H9 (cell line): ENCODE results near the gene PCDHGA10. TPM values are rescaled to one million over a fixed set of nuclear protein-coding genes. Genes with fewer than 3 reads are reported as not detected.

ENCODE experiments used
- DNase-seq: peaks from one replicate; pipeline ENCODE4 v3.0.0-alpha.2; 2017
- H2AFZ ChIP-seq: one replicate; pipeline ENCODE4 v1.6.1; 2013; ENCODE audit warnings: mild to moderate bottlenecking, low read length, control low read depth, moderate library complexity
- H2AK5ac ChIP-seq: 2 replicates; pipeline ENCODE4 v1.6.1; 2013; ENCODE audit warnings: low read length, control low read depth, mixed read lengths; ENCODE audit not compliant: insufficient read length
- H2BK120ac ChIP-seq: one replicate; pipeline ENCODE4 v1.6.1; 2013; ENCODE audit warnings: low read depth, mild to moderate bottlenecking, low read length, control low read depth, inconsistent platforms; ENCODE audit not compliant: poor library complexity, severe bottlenecking
- H2BK12ac ChIP-seq: 2 replicates; pipeline ENCODE4 v1.6.1; 2013; ENCODE audit warnings: low read length, control low read depth, mixed read lengths, low read depth; ENCODE audit not compliant: insufficient read length
- H2BK15ac ChIP-seq: 2 replicates; pipeline ENCODE4 v1.6.1; 2013; ENCODE audit warnings: low read depth, low read length, control low read depth
- H2BK20ac ChIP-seq: one replicate; pipeline ENCODE4 v1.6.1; 2013; ENCODE audit warnings: low read depth, mild to moderate bottlenecking, low read length, control low read depth, inconsistent platforms; ENCODE audit not compliant: poor library complexity, severe bottlenecking
- H2BK5ac ChIP-seq: 2 replicates; pipeline ENCODE4 v1.6.1; 2013; ENCODE audit warnings: low read length, control low read depth, mixed read lengths; ENCODE audit not compliant: insufficient read length
- H3K14ac ChIP-seq: 2 replicates; pipeline ENCODE4 v1.6.1; 2013; ENCODE audit warnings: low read length, control low read depth; ENCODE audit not compliant: insufficient read depth
- H3K18ac ChIP-seq: 2 replicates; pipeline ENCODE4 v1.6.1; 2013; ENCODE audit warnings: low read depth, mild to moderate bottlenecking, mixed read lengths, low read length, control low read depth; ENCODE audit not compliant: insufficient read length
- H3K23ac ChIP-seq: 2 replicates; pipeline ENCODE4 v1.6.1; 2013; ENCODE audit warnings: low read length, control low read depth, mixed read lengths, low read depth; ENCODE audit not compliant: insufficient read length
- H3K23me2 ChIP-seq: 2 replicates; pipeline ENCODE4 v1.6.1; 2013; ENCODE audit warnings: low read depth, mild to moderate bottlenecking, mixed read lengths, low read length, control low read depth; ENCODE audit not compliant: insufficient read length, poor library complexity, severe bottlenecking
- H3K27ac ChIP-seq: 2 replicates; pipeline ENCODE4 v1.5.1; 2013; ENCODE audit warnings: low read length, control low read depth, mixed read lengths, low read depth; ENCODE audit not compliant: insufficient read length
- H3K27me3 ChIP-seq: 2 replicates; pipeline ENCODE4 v1.6.1; 2013; ENCODE audit warnings: low read length, control low read depth, inconsistent platforms; ENCODE audit not compliant: insufficient read depth
- H3K4ac ChIP-seq: 2 replicates; pipeline ENCODE4 v1.6.1; 2013; ENCODE audit warnings: low read depth, mild to moderate bottlenecking, control low read depth, inconsistent platforms, low read length, moderate library complexity
- H3K4me1 ChIP-seq: 2 replicates; pipeline ENCODE4 v1.6.1; 2013; ENCODE audit warnings: low read length, control low read depth, inconsistent platforms; ENCODE audit not compliant: insufficient read depth
- H3K4me2 ChIP-seq: 2 replicates; pipeline ENCODE4 v1.6.1; 2013; ENCODE audit warnings: low read length, control low read depth, mixed read lengths; ENCODE audit not compliant: insufficient read length, insufficient read depth
- H3K56ac ChIP-seq: 2 replicates; pipeline ENCODE4 v1.6.1; 2013; ENCODE audit warnings: low read depth, mild to moderate bottlenecking, mixed read lengths, low read length, control low read depth; ENCODE audit not compliant: insufficient read length
- H3K79me1 ChIP-seq: 2 replicates; pipeline ENCODE4 v1.6.1; 2013; ENCODE audit warnings: low read depth, mild to moderate bottlenecking, moderate library complexity, low read length, control low read depth, inconsistent platforms; ENCODE audit not compliant: insufficient read depth, poor library complexity, severe bottlenecking
- H3K79me2 ChIP-seq: 2 replicates; pipeline ENCODE4 v1.6.1; 2013; ENCODE audit warnings: low read length, control low read depth, inconsistent platforms; ENCODE audit not compliant: insufficient read depth
- H3K9ac ChIP-seq: 2 replicates; pipeline ENCODE4 v1.6.1; 2013; ENCODE audit warnings: low read length, control low read depth, mixed read lengths; ENCODE audit not compliant: insufficient read length; ENCODE audit errors: extremely low read depth
- H3K9me3 ChIP-seq: one replicate; pipeline ENCODE4 v1.6.1; 2013; ENCODE audit warnings: low read depth, low read length, inconsistent platforms; ENCODE audit not compliant: control insufficient read depth
- H3T11ph ChIP-seq: one replicate; pipeline ENCODE4 v1.6.1; 2013; ENCODE audit warnings: mild to moderate bottlenecking, low read length, control low read depth, inconsistent platforms
- H4K20me1 ChIP-seq: one replicate; pipeline ENCODE4 v1.6.1; 2013; ENCODE audit not compliant: control insufficient read depth, insufficient read length, insufficient read depth
- H4K5ac ChIP-seq: 2 replicates; pipeline ENCODE4 v1.6.1; 2013; ENCODE audit warnings: low read depth, mild to moderate bottlenecking, mixed read lengths, low read length, control low read depth; ENCODE audit not compliant: insufficient read length
- H4K8ac ChIP-seq: replicated peaks from 2 replicates; pipeline ENCODE4 v1.6.1; 2013; ENCODE audit warnings: low read length, control low read depth, mixed read lengths, low read depth; ENCODE audit not compliant: insufficient read length
- H4K91ac ChIP-seq: 2 replicates; pipeline ENCODE4 v1.6.1; 2013; ENCODE audit warnings: low read depth, mild to moderate bottlenecking, moderate library complexity, mixed read lengths, low read length, control low read depth; ENCODE audit not compliant: insufficient read length
- H3K27ac Mint-ChIP-seq, 3 experiments: 2 replicates in 2 of 3; 3 replicates in 1 of 3; pipeline ENCODE4 v1.8.0; 2020 to 2021; ENCODE audit warnings: mixed read lengths in 3 of 3, mild to moderate bottlenecking in 1 of 3, moderate library complexity in 1 of 3
- H3K27me3 Mint-ChIP-seq: 2 replicates; pipeline ENCODE4 v1.8.0; 2021; ENCODE audit warnings: low read depth, mild to moderate bottlenecking, moderate library complexity, mixed read lengths
- H3K36me3 Mint-ChIP-seq, 3 experiments: 2 replicates in 2 of 3; 3 replicates in 1 of 3; pipeline ENCODE4 v1.8.0; 2020 to 2021; ENCODE audit warnings: low read depth in 3 of 3, mixed read lengths in 3 of 3; ENCODE audit not compliant: insufficient read depth in 1 of 3
- H3K4me1 Mint-ChIP-seq, 2 experiments: 2 replicates each; pipeline ENCODE4 v1.8.0; 2020; ENCODE audit warnings: mixed read lengths in 2 of 2
- H3K4me3 Mint-ChIP-seq, 2 experiments: 2 replicates in 1 of 2; 3 replicates in 1 of 2; pipeline ENCODE4 v1.8.0; 2020 to 2021; ENCODE audit warnings: mild to moderate bottlenecking in 2 of 2, mixed read lengths in 2 of 2, moderate library complexity in 1 of 2
- H3K9me3 Mint-ChIP-seq, 2 experiments: 2 replicates in 1 of 2; 3 replicates in 1 of 2; pipeline ENCODE4 v1.8.0; 2020; ENCODE audit warnings: mild to moderate bottlenecking in 2 of 2, mixed read lengths in 2 of 2, moderate library complexity in 1 of 2
- CTCF ChIP-seq: fragments of 200-600 bp; sonication (generic); conservative IDR thresholded peaks from 3 replicates; pipeline ENCODE4 v1.8.0; 2021; ENCODE audit warnings: antibody characterized with exemption, mild to moderate bottlenecking
- WGBS: extraction: QIAGEN DNeasy Blood & Tissue Kit; methylation state at CpG from one replicate; pipeline ENCODE4 v1.1.7; 2013; ENCODE audit warnings: missing lambda C conversion rate, low lambda C conversion rate, mixed read lengths; ENCODE audit not compliant: insufficient read length; ENCODE audit errors: extremely low coverage; 5-methylcytosine and 5-hydroxymethylcytosine counted together
- total RNA-seq: library from RNA; stranded (reverse); gene quantifications from 2 replicates; pipeline ENCODE4 v1.2.1, GENCODE V29; 2021

The PCDHGA10 gene
- total RNA-seq, 1 experiment from 2014 or later, result 15.1 TPM

DNA sequence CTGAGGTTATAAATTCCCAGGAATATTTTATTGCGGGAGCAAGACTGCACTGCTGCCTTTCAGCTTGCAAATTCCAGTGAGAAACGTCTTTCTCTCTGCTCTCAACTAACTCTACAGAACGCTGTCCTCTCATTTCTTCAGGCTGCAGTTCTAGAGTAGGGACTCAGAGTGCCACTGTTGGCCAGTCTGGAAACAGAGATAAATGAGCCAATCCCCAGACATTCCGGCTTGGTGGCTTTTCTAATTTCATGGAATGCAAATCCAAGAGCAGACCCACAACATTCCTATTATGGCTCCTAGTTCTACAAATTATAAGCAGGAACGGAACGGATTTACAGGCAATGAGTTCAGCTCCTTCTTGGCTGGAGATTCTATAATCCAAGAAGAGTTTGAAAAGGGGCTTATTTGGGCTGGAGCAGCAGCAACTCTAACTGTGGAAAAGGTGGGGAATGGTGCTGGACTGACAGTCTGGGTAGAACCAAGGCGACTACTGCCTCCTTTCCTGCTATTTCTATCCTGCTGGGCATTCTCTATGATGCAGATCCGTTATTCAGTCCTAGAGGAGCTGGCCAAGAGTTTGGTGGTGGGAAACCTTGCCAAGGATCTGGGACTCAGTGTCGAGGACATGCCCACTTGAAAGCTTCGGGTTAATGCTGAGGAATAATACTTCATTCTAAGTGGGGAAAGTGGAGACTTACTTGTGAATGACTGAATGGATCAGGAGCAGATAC is 26.8 kb downstream of the PCDHGA10 start:
- H2BK20ac ChIP-seq, result no peak overlapping the region
- Mint-ChIP-seq H3K9me3 (peaks cover 11 to 14% of the 10 kb centered on the region in 2 experiments; a peak in 3 of 5 replicates), H3K4me3 (no peak overlapping the region; a peak in 2 of 5 replicates), H3K27me3 (no peaks in the 10 kb centered on the region), H3K4me1 (peaks cover 5 to 9% of the 10 kb centered on the region in 2 experiments; a peak in 3 of 4 replicates), H3K27ac (no peak overlapping the region; a peak in 1 of 7 replicates), H3K36me3 (peaks cover 5 to 15% (median 13%) of the 10 kb centered on the region in 3 experiments; a peak in 5 of 7 replicates)
- H3K27ac ChIP-seq, result no peak overlapping the region
- no peak overlapping the region for H4K5ac ChIP-seq
- no peak overlapping the region for H2BK15ac ChIP-seq
- no peaks in the 10 kb centered on the region for H3K27me3 ChIP-seq
- H3K9ac ChIP-seq, result no peak overlapping the region
- no peaks in the 10 kb centered on the region for H3K23me2 ChIP-seq
- H3K79me2 ChIP-seq, result no peaks in the 10 kb centered on the region
- H3K23ac ChIP-seq, result no peak overlapping the region
- no peak overlapping the region for H2BK120ac ChIP-seq
- no peak overlapping the region for H3K18ac ChIP-seq
- no peaks in the 10 kb centered on the region for H3K79me1 ChIP-seq
- no peak overlapping the region for H2BK5ac ChIP-seq
- no peak overlapping the region for H4K8ac ChIP-seq
- H3K9me3 ChIP-seq, result no peaks in the 10 kb centered on the region
- no peak overlapping the region for H3K14ac ChIP-seq
- H3K4me2 ChIP-seq, result no peak overlapping the region
- H3K4ac ChIP-seq, result no peak overlapping the region
- no peak overlapping the region for H3T11ph ChIP-seq
- no peak overlapping the region for H3K56ac ChIP-seq
- TF ChIP-seq CTCF, result no peak
- H2AFZ ChIP-seq, result no peak overlapping the region
- no peaks in the 10 kb centered on the region for H4K20me1 ChIP-seq
- no peak overlapping the region for H2AK5ac ChIP-seq
- no peak overlapping the region for H4K91ac ChIP-seq
- H2BK12ac ChIP-seq, result no peak overlapping the region
- no peak for DNase-seq
- WGBS, result no CpG with 5 or more reads among the region's 10 CpGs
- H3K4me1 ChIP-seq, result peaks cover 2% of the 10 kb centered on the region; the same call in 1 of the 2 replicates
